GM12891 (cell line): ENCODE measurements around the gene CCDC92.

Source experiments
- PAX5 ChIP-seq: IDR thresholded peaks from 2 replicates; pipeline ENCODE4 v1.6.1; 2011; ENCODE audit warnings: low read length, moderate library complexity, mild to moderate bottlenecking; ENCODE audit not compliant: insufficient read depth, severe bottlenecking
- POLR2A ChIP-seq: IDR thresholded peaks from 2 replicates; pipeline ENCODE4 v1.6.1; 2011; ENCODE audit warnings: low read depth, low read length, control low read depth
- POLR2AphosphoS5 ChIP-seq: IDR thresholded peaks from 2 replicates; pipeline ENCODE4 v1.6.1; 2011; ENCODE audit warnings: low read depth, low read length, control low read depth
- TAF1 ChIP-seq: IDR thresholded peaks from 2 replicates; pipeline ENCODE4 v1.6.1; 2011; ENCODE audit warnings: low read depth, low read length, control low read depth

DNA sequence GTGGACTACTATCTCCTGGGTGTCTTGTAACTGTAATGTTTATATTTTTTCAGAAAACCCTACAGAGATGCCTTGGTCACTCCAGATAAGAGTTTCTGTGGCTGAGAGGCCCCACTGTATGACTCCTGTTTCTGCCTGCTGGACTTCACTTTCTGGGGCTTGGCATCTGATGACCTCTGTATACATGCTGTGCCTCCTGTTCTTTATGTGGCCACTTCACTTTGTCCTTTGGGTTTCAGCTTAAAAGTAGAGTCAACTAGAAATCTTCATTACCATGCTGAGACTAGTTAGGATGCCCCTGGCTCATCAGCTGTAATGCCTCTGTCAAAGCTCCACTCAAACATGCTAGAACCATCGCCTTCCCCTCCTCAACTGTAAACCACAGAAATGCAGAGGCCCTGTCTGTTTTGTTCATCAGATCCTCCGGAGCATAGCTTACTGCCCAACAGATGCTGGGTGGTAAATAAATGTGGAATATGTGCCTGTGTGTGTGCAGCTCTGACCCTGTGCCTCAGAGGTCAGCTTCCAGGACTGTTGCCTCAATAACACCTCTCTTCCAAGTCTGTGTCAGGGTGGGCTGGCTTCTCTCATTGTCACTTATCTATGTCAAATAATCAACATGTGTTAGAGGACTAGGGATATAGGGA is 25.8 kb upstream of the CCDC92 start:
- no peak for TF ChIP-seq POLR2A
- no peak for TF ChIP-seq PAX5
- no peak for TF ChIP-seq POLR2AphosphoS5
- TF ChIP-seq TAF1 = no peak
